Activated naive CD8-positive, alpha-beta T cell (primary cell): Measurements from ENCODE around the gene HIVEP3.

ENCODE experiments used
- H3K27ac Mint-ChIP-seq: one replicate; pipeline ENCODE4 v1.8.0; 2021; ENCODE audit warnings: mixed read lengths
- H3K27me3 Mint-ChIP-seq: one replicate; pipeline ENCODE4 v1.8.0; 2021; ENCODE audit warnings: mixed read lengths
- H3K36me3 Mint-ChIP-seq: one replicate; pipeline ENCODE4 v1.8.0; 2021; ENCODE audit warnings: mixed read lengths
- H3K4me1 Mint-ChIP-seq: one replicate; pipeline ENCODE4 v1.8.0; 2021; ENCODE audit warnings: low read depth, mixed read lengths
- H3K4me3 Mint-ChIP-seq: one replicate; pipeline ENCODE4 v1.8.0; 2021; ENCODE audit warnings: mild to moderate bottlenecking, mixed read lengths
- H3K9me3 Mint-ChIP-seq: one replicate; pipeline ENCODE4 v1.8.0; 2021; ENCODE audit warnings: low read depth, mixed read lengths

HIVEP3 gene

DNA sequence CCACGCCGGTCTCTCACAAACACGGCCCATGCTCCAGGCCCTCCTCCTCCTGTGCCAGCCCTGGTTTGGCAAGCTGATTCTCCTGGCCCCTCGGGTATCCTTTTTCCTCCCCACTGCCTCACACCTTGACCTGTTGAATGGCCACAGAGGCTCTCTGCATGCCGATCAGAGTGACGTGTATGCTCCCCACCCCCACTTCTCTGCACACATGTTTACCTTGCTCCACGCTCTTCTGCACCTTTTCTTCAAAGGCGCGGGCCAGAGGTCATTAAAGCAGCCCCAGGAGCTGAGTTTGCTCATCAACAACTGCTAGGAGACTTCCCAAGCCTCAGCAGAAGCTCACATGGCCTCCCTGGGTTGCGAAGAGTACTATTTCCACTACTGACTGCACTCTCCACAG is 295.0 kb downstream of the HIVEP3 start:
- Mint-ChIP-seq H3K36me3 (peaks cover 19% of the 10 kb centered on the region), H3K27me3 (no peaks in the 10 kb centered on the region), H3K4me3 (no peak overlapping the region), H3K4me1 (peaks cover 56% of the 10 kb centered on the region), H3K9me3 (no peaks in the 10 kb centered on the region), H3K27ac (no peak overlapping the region)

DNA sequence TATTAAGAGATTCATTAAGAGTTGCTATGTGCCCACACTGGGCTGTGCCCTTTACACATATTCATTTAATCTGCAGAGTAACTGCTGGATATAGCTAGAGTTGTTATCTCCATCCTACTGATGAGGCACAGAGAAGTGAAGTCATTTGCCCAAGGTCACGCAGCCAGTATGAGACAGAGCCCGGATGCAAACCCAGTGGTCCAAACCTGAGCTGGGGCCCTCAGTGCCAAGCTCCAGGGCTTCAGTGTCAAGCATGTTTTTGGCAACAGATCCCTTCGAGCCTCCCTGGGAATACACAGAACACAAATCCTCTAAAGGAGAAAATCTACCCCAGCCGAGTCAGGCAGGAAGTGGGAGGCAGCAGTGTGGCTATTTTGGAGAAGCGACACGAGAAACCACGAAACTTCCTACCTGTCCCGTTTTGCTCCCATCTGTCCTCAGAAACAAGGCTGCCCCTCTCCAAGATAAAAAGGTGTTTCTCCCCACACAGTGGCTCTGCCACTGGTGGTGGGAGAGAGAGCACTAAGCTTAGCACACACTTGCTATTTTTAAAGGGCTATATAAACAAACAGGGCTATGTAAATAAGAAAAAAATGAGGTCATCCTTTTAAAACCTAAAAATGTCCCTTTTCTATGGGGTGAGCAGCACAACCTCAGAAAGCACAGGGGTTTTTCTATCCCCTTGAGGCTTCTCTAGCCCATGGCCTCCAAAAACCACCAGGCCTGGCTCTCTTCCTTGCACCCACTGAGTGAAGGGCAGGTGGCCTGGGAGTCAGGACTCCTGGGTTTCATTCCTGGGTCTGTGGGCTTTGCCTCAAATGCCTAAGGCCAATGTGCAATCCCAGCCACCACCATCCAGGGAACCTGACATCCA is 295.6 kb downstream of the HIVEP3 start:
- H3K4me3 Mint-ChIP-seq = peak overlapping the region; percentile 30
- H3K27ac Mint-ChIP-seq = peak overlapping the region; percentile 61
- peaks cover 19% of the 10 kb centered on the region for H3K36me3 Mint-ChIP-seq
- H3K4me1 Mint-ChIP-seq = peaks cover 52% of the 10 kb centered on the region
- H3K27me3 Mint-ChIP-seq = no peaks in the 10 kb centered on the region
- H3K9me3 Mint-ChIP-seq = no peaks in the 10 kb centered on the region

DNA sequence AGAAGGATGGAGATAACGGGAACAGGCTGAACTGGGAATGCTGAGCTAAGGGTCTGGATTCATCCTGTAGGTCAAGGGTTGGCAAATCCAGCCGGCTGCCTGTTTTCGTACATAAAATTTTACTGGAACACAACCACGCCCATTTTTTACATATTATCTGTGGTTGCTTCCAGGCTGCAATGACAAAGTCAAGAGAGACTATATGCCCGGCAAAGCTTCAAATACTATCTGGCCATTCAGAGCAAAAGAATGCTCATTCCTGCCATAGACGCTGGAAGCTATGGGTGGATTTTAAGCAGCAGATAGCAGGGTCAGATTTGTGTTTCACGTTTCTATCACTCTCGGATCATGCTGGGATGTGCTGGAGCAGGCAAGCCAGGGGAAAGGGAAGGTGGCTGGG is 296.3 kb downstream of the HIVEP3 start:
- Mint-ChIP-seq H3K9me3 (no peaks in the 10 kb centered on the region), H3K27ac (peak overlapping the region; percentile 61), H3K4me3 (peak overlapping the region; percentile 30), H3K27me3 (no peaks in the 10 kb centered on the region), H3K36me3 (peaks cover 21% of the 10 kb centered on the region), H3K4me1 (peaks cover 50% of the 10 kb centered on the region)

DNA sequence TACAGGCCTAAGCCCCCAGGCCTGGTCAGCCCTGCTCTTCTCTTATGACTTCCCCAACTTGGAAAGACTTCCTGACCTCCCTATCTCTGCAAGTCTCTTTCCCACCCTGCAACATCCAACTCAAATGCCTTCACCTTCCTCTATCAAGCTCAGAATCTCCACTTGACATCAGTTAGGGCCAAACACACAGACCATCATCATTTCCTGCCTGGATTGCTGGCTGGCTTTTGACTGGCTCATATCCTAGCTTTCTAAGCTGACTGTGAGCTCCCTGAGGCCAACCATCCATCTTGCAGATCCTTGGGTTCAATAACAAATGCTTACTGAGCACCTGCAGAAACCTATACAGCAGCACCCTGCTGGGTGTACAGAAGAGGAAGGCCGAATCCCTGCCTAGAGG is 296.9 kb downstream of the HIVEP3 start:
- peak overlapping the region; percentile 6 for H3K27ac Mint-ChIP-seq
- H3K36me3 Mint-ChIP-seq = peaks cover 22% of the 10 kb centered on the region
- peaks cover 45% of the 10 kb centered on the region for H3K4me1 Mint-ChIP-seq
- H3K9me3 Mint-ChIP-seq = no peaks in the 10 kb centered on the region
- no peak overlapping the region for H3K4me3 Mint-ChIP-seq
- no peaks in the 10 kb centered on the region for H3K27me3 Mint-ChIP-seq

DNA sequence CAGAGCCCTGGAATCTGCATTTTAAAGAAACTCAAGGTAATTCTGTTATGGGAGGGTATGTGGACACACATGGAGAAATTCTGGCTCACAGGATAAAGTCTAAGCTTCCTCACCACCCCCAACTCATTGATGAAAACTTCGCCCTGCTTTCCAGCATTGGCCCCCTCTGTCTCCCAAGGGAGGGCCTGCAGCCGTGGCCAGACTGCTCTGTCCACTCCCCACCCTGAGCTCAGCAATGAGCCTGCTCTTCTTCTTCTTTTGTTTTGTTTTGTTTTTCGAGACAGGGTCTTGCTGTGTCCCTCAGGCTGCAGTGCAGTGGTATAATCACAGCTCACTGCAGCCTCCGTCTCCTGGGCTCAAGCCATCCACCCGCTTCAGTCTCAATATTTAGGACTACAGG is 297.5 kb downstream of the HIVEP3 start:
- no peak overlapping the region for H3K27ac Mint-ChIP-seq
- peaks cover 22% of the 10 kb centered on the region for H3K36me3 Mint-ChIP-seq
- H3K4me3 Mint-ChIP-seq = no peak overlapping the region
- H3K4me1 Mint-ChIP-seq = peaks cover 40% of the 10 kb centered on the region
- H3K27me3 Mint-ChIP-seq = no peaks in the 10 kb centered on the region
- no peaks in the 10 kb centered on the region for H3K9me3 Mint-ChIP-seq

- Mint-ChIP-seq H3K9me3 (no peaks in the 10 kb centered on the region), H3K27ac (peak overlapping the region; percentile 30), H3K4me1 (peaks cover 38% of the 10 kb centered on the region), H3K27me3 (no peaks in the 10 kb centered on the region), H3K36me3 (peaks cover 19% of the 10 kb centered on the region), H3K4me3 (no peak overlapping the region)
These were observed 298.2 kb downstream of the HIVEP3 start for GRCh38 chr1:41620365-41621169.

DNA sequence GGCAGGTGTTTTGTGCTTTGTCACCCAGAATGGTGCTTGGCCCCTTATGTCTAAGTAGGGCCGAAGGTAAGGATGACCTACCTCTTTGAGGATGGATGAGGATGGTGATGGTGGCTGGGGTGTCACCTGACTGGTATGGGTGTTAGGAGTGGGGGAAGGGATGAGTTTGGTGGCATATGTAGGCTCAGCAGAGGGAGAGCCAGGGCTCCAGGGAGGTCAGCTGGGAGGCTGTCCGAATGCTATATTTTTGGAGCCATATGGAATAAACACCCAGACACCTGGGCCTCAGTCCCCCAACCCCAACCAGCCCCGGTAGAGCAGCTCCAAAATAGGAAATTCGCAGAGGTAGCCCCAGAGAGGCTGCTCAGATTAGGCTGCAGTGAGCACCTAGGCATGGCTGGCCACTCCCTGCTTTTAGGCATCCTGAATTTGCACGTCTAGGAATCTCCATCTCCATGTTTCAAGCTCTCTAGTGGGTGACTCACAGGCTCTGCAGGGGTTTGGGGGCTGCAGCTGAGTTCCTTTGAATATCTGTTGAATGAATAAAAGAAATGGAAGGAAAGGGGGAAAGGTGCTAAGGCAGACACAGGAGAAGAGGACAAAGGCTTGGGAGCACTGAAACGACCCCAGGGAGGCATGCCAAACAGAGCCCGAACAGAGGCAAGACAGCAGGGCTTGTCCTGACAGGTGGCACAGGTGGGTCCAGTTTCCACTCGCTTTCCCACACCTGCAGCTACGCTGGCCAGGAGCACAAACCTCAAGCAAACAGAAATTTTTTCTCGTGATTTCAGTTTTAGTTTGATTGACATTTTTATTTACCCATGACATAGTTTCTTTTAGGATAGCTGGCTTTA is 299.0 kb downstream of the HIVEP3 start:
- no peaks in the 10 kb centered on the region for H3K27me3 Mint-ChIP-seq
- no peaks in the 10 kb centered on the region for H3K9me3 Mint-ChIP-seq
- H3K36me3 Mint-ChIP-seq = peaks cover 19% of the 10 kb centered on the region
- peaks cover 38% of the 10 kb centered on the region for H3K4me1 Mint-ChIP-seq
- no peak overlapping the region for H3K27ac Mint-ChIP-seq
- H3K4me3 Mint-ChIP-seq = no peak overlapping the region

DNA sequence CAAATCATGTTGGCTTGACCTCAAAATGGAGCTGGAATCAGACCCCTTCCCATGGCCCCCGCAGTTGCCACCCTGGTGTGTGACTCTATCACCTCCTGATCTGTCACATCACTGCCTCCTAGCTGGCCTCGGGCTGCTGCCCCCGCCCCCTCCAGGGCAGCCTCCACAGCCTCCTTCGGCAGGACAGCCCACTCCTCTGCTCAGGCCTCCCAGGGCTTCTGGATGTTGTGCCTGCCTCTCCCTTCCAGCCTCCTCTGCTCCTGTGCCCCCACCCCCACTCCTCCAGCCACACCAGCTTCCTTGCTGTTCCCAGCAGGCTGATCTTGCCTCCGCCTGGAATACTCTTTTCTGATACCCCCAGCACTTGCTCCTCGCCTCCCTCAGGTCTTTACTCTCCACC is 299.9 kb downstream of the HIVEP3 start:
- H3K4me3 Mint-ChIP-seq = no peak overlapping the region
- H3K36me3 Mint-ChIP-seq = peaks cover 21% of the 10 kb centered on the region
- H3K4me1 Mint-ChIP-seq = peaks cover 30% of the 10 kb centered on the region
- no peaks in the 10 kb centered on the region for H3K9me3 Mint-ChIP-seq
- H3K27ac Mint-ChIP-seq = no peak overlapping the region
- no peaks in the 10 kb centered on the region for H3K27me3 Mint-ChIP-seq

GRCh38 chr1:41618066-41618825 is 300.5 kb downstream of the HIVEP3 start:
- H3K36me3 Mint-ChIP-seq = peaks cover 21% of the 10 kb centered on the region
- H3K4me1 Mint-ChIP-seq = peaks cover 24% of the 10 kb centered on the region
- no peaks in the 10 kb centered on the region for H3K9me3 Mint-ChIP-seq
- no peak overlapping the region for H3K4me3 Mint-ChIP-seq
- no peak overlapping the region for H3K27ac Mint-ChIP-seq
- H3K27me3 Mint-ChIP-seq = no peaks in the 10 kb centered on the region

GRCh38 chr1:41617336-41617735 is 301.4 kb downstream of the HIVEP3 start:
- H3K9me3 Mint-ChIP-seq = no peaks in the 10 kb centered on the region
- no peaks in the 10 kb centered on the region for H3K27me3 Mint-ChIP-seq
- H3K27ac Mint-ChIP-seq = no peak overlapping the region
- H3K4me1 Mint-ChIP-seq = peaks cover 16% of the 10 kb centered on the region
- no peak overlapping the region for H3K4me3 Mint-ChIP-seq
- peaks cover 14% of the 10 kb centered on the region for H3K36me3 Mint-ChIP-seq

- peak overlapping the region; percentile 22 for H3K27ac Mint-ChIP-seq
These were observed 302.2 kb downstream of the HIVEP3 start for GRCh38 chr1:41616563-41616962.

GRCh38 chr1:41615981-41616380 is 302.7 kb downstream of the HIVEP3 start:
- H3K4me1 Mint-ChIP-seq = peaks cover 11% of the 10 kb centered on the region
- peaks cover 9% of the 10 kb centered on the region for H3K36me3 Mint-ChIP-seq
- no peaks in the 10 kb centered on the region for H3K27me3 Mint-ChIP-seq
- no peak overlapping the region for H3K4me3 Mint-ChIP-seq
- peak overlapping the region; percentile 41 for H3K27ac Mint-ChIP-seq
- no peaks in the 10 kb centered on the region for H3K9me3 Mint-ChIP-seq

More at GRCh38 chr1:41616563-41616962, 302.2 kb downstream of the HIVEP3 start:
- Mint-ChIP-seq H3K4me3 (no peak overlapping the region), H3K27me3 (no peaks in the 10 kb centered on the region), H3K4me1 (peaks cover 14% of the 10 kb centered on the region), H3K36me3 (peaks cover 9% of the 10 kb centered on the region), H3K9me3 (no peaks in the 10 kb centered on the region)

DNA sequence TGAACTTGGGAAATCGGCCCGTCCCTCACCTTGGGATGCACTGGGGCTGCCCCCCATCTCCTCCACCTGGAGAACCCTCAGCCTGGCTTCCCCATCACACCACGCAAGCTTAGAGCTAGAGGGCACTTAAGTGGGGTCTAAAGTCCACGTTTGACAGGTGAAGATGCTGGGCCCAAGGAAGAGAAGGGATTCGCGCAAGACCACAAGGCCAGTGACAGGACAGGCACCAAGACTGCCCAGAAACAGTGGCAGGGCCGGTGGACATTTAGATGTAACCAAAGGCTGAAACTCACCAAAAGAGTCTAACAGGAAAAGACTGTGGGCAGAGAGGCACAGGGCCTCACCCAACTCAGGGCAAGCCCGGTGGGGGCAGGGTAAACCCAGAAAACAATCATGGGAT is 303.4 kb downstream of the HIVEP3 start:
- Mint-ChIP-seq H3K4me1 (peaks cover 9% of the 10 kb centered on the region), H3K36me3 (peaks cover 9% of the 10 kb centered on the region), H3K27me3 (no peaks in the 10 kb centered on the region), H3K9me3 (no peaks in the 10 kb centered on the region), H3K4me3 (no peak overlapping the region), H3K27ac (no peak overlapping the region)

DNA sequence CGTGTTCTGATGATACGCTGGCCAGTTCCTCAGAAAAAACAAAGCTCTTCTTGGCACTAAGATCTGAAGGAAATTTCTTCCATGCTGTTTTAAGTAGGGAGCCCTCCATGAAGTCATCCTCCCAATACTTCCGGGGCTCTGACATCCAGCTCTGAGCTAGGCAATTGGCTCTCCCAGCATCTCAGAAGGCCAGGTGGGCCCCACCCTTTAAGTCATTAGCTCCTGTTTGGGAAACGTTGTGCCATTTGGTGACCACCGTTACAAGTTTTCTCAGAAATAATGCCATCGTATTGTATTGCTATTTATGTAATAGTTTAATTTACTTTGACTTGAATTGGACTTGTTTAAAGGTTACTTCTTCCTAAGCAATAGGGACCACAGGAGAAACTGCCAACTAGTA is 303.9 kb downstream of the HIVEP3 start:
- no peak overlapping the region for H3K27ac Mint-ChIP-seq
- H3K4me3 Mint-ChIP-seq = no peak overlapping the region
- H3K9me3 Mint-ChIP-seq = no peaks in the 10 kb centered on the region
- H3K27me3 Mint-ChIP-seq = no peaks in the 10 kb centered on the region
- H3K36me3 Mint-ChIP-seq = peaks cover 12% of the 10 kb centered on the region
- H3K4me1 Mint-ChIP-seq = peaks cover 10% of the 10 kb centered on the region
